ENCODE data around the gene MYRIP.

Gene MYRIP

DNA sequence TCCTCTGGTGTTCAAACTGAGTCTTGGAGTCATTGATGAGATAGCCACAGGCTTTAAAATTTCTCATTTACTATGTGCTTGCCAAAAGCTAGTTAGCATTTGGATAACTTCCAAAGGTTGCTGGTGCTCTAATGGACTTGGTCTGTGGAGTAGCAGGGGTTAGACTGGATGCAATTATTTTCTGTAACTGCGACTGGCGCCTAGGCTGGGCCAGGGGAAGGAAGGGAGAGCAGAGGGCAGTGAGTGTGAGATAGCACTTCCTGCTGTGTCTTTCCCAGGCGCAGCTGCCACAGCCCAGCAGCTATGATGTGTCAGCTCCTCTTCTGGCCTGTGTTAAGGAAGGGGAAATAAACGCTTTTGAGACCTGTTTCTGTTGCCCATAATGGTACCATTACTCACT lies 98.6 kb downstream of the MYRIP start:
- DNase-seq (ENCODE audit: low read depth) = peak; percentile 10

GRCh38 chr3:39910135-39910534 lies 100.7 kb downstream of the MYRIP start:
- DNase-seq (ENCODE audit: low read depth) = no peak

GRCh38 chr3:39910826-39911464 lies 101.5 kb downstream of the MYRIP start:
- DNase-seq (ENCODE audit: low read depth) = no peak

- peak; percentile 31 for DNase-seq (ENCODE audit: low read depth)
Observed at GRCh38 chr3:39911465-39912309, 102.3 kb downstream of the MYRIP start.

- no peak for DNase-seq (ENCODE audit: low read depth)
Observed at GRCh38 chr3:39915027-39915426, 105.6 kb downstream of the MYRIP start.

DNA sequence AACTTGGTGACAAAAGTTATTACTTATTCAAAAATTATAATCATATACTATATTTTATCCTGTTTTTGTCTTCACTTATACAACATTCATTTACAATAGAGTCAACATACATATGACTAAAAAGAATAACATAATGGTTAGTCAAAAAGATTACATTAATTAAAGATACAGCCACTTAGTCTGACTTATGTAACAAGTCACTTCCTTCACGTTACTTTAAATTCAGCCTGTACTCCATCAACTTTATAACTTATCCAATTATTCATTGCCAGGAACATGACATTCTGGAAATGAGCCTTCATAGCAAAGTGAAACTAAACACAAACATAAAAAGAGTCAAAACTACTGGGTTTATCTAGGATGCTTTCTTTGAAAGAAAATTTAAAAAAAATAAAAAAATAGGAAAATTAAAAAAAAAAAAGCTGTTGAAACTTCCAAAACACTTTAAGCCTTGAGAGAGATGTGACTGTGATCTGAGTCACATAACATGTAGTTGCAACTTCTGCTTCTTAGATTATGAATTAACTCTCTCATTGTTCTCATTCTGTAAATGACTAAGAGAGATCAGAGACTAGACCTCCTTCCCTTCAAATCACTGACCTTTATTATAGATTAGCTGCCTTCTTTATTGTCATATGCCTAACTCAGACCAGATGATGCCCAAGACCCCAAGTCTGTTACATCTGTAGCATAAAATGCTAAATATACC lies 107.8 kb downstream of the MYRIP start:
- DNase-seq (ENCODE audit: low read depth) = no peak

- DNase-seq (ENCODE audit: low read depth) = no peak
Observed at GRCh38 chr3:39919281-39919680, 109.9 kb downstream of the MYRIP start.

DNA sequence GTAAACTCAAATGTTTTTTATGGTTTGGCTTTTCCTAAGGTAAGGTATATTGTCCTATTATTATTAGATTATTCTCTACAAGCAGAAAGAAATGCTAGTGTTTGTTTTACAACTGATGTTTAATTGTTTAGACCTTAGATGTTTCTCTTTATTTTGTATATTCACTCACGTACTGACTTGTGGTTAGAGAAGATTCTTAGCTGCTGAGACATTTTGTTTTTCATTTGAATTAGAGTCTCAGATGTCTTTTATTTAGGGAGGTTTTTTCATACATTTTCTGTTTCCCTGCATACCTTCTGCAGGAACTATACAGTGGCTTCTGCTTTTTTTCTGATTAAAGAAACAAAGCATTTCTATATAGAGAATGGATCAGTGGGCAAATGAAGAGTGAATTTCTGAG lies 110.9 kb downstream of the MYRIP start:
- DNase-seq (ENCODE audit: low read depth) = no peak

DNA sequence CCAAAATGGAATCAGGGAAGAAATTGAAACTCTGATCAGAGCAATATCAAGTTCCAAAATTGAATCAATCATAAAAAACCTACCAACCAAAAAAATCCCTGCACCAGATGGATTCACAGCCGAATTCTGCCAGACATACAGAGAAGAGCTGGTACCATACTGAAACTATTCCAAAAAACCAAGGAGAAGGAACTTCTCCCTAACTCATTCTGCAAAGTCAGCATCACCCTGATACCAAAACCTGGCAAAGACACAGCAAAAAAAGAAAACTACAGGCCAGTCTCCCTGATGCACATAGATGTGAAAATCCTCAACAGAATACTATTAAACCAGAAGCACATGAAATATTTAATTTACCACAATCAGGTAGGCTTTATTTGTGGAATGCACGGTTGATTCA lies 118.1 kb downstream of the MYRIP start:
- no peak for DNase-seq (ENCODE audit: low read depth)

- no peak for DNase-seq (ENCODE audit: low read depth)
Observed at GRCh38 chr3:39933986-39934693, 124.7 kb downstream of the MYRIP start.

DNA sequence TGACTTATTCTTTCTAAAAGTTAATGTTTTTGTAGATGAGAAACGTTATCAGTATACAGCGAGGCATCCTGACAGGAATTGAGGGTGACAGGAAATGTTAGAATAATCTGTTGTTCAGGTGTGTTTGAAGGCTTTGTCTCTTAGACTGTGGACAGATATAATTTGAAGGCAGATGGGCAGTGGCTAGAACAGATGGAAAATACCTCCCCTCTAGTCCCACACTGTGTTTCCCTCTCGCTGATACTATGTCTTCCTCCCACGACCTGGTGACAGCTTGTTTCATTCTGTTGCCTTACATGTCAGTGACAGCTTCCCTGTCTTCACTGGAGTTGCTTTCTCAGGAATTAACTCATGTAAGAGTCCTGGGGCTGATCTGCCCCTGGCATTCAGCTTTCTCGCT lies 125.3 kb downstream of the MYRIP start:
- no peak for DNase-seq (ENCODE audit: low read depth)

DNA sequence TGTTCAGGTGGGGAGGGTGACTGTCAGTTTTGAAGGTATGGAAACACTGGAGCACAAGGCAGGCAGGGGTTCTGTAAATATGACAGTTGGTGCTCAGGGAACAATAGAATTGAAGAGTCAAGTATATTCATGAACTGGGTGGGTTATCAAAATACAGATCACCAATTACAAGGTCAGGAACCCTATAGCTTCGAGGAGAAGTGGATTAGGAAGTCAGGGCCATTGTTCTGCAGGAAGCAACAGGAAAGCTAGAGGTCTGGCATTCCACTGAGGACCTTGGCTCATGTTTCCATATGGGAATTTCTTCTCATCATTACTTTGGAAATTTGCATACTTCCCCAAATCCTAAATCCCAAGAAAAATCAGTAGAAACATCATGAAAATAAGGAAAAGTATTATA lies 125.9 kb downstream of the MYRIP start:
- no peak for DNase-seq (ENCODE audit: low read depth)

- no peak for DNase-seq (ENCODE audit: low read depth)
Observed at GRCh38 chr3:39936848-39937247, 127.4 kb downstream of the MYRIP start.

DNA sequence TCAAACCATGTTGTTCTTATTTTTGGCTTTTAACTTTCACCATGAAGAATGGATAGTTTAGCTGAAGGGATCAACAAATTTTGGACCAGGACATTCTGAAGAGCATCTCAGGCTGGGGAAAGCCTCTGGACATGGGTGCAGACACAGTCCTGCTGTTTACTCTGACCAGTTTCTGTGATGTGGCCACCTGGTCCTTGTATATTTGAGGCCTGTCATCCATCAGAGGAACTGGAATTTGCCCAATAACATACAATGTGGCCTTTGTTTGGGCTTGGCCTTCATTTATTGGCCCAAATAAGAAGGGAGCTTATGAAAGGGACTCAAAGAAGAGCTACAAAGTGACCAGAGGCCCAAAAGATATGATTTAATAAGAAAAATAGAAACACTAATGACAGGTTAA lies 127.9 kb downstream of the MYRIP start:
- DNase-seq (ENCODE audit: low read depth) = no peak

- no peak for DNase-seq (ENCODE audit: low read depth)
Observed at GRCh38 chr3:39937874-39938273, 128.5 kb downstream of the MYRIP start.

DNA sequence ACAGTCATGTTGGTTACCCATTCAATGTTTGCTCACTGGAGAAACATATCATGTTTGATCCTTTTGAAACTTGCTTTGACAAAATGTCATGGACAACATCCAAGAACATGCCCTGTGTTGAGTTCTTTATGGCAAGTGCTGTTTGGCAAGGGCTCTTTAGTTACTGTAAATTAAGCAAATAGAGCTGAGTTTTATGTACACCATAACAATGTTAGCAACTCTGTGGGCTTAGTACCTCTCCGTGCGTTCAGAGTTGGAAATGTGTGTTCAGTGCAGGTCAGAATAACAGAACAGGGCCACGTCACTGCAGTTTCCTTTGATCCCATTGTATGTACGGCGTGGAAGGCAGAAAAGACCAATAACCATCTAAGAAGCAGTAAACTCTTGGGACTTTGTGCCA lies 132.5 kb downstream of the MYRIP start:
- no peak for DNase-seq (ENCODE audit: low read depth)

DNA sequence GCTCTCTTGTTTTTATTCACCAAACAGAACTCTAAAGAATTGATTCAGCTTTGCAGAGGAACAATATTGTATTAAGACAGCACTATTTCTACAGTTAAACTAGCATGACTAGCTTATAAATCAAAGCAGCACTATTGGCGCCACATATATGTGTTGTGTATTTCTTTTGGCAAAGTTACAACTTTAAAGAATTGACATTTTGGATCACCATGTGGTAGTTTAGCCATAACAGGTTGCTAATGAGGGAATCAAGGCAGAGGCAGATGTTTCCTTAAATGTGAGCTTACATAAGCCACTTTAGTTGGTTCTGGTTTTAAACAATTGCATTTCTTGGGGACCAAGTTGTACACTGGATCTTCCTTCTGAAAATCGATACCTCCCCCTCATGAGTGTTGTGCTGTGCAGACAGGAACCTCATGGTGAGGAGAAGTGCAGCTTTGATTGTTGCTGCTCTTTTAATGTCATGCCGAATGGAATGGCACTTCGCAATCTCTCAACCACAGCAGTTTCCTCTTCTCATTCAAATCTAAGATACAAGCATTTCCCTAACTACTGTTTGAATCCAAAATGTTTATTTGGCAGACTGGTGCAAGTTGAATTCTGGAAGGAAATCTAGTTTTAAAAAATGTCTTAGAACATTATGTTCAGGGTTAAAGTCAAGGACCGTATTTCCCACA lies 151.2 kb downstream of the MYRIP start:
- DNase-seq (ENCODE audit: low read depth) = peak; percentile 53

DNA sequence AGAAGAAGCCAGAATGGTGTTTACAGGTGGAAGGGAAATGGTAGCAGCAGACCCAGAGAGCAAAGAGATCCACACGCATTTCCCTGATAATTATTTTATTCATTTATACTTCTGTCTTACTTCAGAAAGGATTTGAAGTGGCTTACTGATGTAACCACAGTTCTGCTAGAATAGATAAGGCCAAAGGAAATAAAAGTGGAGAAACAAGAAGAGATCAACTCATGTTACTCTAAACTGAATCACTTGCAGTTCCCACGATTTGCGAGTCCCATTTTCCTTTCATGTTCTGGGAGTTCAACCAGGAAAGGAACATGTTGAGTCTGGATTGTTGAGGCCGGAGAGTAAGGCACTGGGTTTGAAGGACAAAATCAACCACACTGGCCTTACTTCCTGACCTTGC lies 151.8 kb downstream of the MYRIP start:
- DNase-seq (ENCODE audit: low read depth) = no peak

DNA sequence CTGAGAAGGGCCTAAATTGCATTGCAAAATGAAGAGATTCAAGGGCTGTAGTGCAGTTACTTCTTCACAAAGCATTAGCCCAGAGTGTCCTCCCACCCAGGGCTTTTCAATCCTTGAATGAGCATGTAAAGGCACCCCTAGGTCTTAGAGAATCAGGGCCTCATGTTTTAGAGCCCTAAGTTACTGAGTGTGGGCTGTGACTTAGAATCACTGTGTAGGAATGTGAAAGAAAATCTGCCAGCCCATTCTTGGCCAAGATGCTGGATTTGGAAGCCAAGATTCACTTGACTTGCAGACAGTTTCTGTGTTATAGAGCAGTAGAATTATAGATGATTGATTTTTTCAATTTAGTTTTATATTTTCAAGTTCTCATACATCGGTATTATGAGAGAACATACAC lies 153.2 kb downstream of the MYRIP start:
- DNase-seq (ENCODE audit: low read depth) = peak; percentile 34

- DNase-seq (ENCODE audit: low read depth) = no peak
Observed at GRCh38 chr3:39965461-39965860, 156.1 kb downstream of the MYRIP start.

DNA sequence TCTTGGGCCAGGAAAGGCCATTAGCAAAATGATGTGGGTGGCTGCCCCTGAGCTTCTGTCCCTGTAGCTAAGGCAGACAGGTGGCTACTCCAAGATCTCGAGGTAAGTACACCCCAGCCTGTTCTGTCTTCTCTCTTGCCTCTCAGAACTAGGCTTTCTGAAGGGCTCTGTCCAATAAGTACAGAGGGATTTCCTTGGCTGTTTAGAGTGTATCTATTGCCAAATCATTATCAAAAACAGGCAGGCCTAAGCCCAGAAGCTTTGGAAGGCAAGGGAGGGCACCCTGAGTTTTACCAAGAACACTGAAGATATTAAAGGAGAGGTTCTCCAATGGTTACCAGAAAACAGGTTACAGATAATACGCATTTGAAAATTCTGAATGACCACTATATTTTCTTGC lies 156.6 kb downstream of the MYRIP start:
- no peak for DNase-seq (ENCODE audit: low read depth)

GRCh38 chr3:39970982-39971381 lies 161.6 kb downstream of the MYRIP start:
- DNase-seq (ENCODE audit: low read depth) = no peak
